ENCODE results near the gene MORN5.

DNA sequence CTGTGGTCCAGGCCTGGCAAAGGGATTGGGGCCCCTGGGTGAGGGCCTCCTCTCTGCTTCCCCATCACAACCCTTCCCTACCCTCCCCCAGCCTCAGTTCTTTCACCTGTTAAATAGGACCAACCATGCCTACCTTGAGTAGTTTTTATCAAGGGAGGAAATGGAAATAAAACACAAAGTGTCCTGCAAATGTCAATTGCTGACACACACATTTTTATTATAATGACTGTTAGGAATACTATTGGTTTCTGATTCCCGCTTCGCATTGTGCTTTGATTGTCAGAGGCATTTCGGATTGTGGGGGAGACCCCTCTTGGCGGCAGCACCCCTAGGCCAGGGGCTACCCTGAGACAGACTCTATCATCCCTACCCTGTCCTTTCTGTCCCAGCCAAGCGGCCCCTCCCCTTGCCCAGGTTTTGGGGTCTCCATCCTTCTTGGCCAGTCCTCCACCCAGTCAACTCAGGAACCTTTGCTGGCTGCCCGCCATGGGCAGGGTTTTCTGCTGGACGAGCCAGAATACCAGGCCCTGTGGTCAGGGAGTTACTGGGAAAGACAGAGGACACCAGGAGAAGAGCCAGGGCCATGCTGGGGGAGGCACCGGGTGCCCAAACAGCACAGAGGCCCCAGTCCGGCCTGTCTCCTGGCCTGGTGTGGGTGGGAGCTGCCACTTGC is 48.2 kb upstream of the MORN5 start:
- TF ChIP-seq, protein P1, sequence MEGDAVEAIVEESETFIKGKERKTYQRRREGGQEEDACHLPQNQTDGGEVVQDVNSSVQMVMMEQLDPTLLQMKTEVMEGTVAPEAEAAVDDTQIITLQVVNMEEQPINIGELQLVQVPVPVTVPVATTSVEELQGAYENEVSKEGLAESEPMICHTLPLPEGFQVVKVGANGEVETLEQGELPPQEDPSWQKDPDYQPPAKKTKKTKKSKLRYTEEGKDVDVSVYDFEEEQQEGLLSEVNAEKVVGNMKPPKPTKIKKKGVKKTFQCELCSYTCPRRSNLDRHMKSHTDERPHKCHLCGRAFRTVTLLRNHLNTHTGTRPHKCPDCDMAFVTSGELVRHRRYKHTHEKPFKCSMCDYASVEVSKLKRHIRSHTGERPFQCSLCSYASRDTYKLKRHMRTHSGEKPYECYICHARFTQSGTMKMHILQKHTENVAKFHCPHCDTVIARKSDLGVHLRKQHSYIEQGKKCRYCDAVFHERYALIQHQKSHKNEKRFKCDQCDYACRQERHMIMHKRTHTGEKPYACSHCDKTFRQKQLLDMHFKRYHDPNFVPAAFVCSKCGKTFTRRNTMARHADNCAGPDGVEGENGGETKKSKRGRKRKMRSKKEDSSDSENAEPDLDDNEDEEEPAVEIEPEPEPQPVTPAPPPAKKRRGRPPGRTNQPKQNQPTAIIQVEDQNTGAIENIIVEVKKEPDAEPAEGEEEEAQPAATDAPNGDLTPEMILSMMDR (IDR thresholded peaks at IDR 0.05) = no peak
- TF ChIP-seq POLR2A (IDR thresholded peaks at IDR 0.05) = no peak

Measured in body of pancreas (tissue), 4 donors.